BLaER1 (cell line): ENCODE data around the gene INTS11.

Experiments
- H3K27ac ChIP-seq: shearing (Covaris generic); formaldehyde crosslinking; 2 replicates; pipeline ENCODE4 v1.8.1; 2022
- H3K27me3 ChIP-seq: shearing (Covaris generic); formaldehyde crosslinking; 2 replicates; pipeline ENCODE4 v1.8.1; 2022
- H3K36me3 ChIP-seq: shearing (Covaris generic); formaldehyde crosslinking; 2 replicates; pipeline ENCODE4 v1.8.1; 2022
- H3K4me1 ChIP-seq: shearing (Covaris generic); formaldehyde crosslinking; 2 replicates; pipeline ENCODE4 v1.8.1; 2022
- H3K4me2 ChIP-seq: shearing (Covaris generic); formaldehyde crosslinking; 2 replicates; pipeline ENCODE4 v1.8.1; 2022
- H3K4me3 ChIP-seq: shearing (Covaris generic); formaldehyde crosslinking; 2 replicates; pipeline ENCODE4 v1.8.1; 2022
- H3K9ac ChIP-seq: shearing (Covaris generic); formaldehyde crosslinking; 2 replicates; pipeline ENCODE4 v1.8.1; 2022
- H3K9me3 ChIP-seq: shearing (Covaris generic); formaldehyde crosslinking; 2 replicates; pipeline ENCODE4 v1.8.1; 2022
- H4K20me1 ChIP-seq: shearing (Covaris generic); formaldehyde crosslinking; 2 replicates; pipeline ENCODE4 v1.8.1; 2022
- Cebpa-rat ChIP-seq: shearing (Covaris generic); IDR thresholded peaks from 2 replicates; pipeline ENCODE4 v1.8.1; 2022

Gene INTS11

DNA sequence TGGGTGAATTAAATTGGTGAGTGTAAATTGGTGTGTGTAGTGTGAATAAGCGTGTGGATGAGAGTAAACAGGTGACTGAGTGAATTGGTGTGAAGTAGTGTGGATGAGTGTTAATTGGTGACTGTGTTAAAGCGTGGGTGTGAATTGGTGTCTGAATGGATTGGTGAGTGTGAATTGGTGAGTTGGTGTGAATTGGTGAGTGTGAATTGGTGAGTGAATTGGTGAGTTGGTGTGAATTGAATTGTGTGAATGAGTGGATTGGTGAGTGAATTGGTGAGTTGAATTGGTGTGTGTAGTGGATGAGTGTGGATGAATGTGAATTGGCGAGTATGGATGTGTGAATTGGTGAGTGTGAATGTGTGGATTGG lies 42.2 kb upstream of the INTS11 start:
- Histone ChIP-seq H3K4me3 (no peak overlapping the region), H4K20me1 (peaks cover 13% of the 10 kb centered on the region), H3K4me1 (peaks cover 26% of the 10 kb centered on the region), H3K36me3 (no peaks in the 10 kb centered on the region), H3K27me3 (no peaks in the 10 kb centered on the region), H3K4me2 (no peak overlapping the region), H3K9me3 (peaks cover 19% of the 10 kb centered on the region), H3K27ac (no peak overlapping the region), H3K9ac (no peak overlapping the region)
- TF ChIP-seq Cebpa-rat: no peak

DNA sequence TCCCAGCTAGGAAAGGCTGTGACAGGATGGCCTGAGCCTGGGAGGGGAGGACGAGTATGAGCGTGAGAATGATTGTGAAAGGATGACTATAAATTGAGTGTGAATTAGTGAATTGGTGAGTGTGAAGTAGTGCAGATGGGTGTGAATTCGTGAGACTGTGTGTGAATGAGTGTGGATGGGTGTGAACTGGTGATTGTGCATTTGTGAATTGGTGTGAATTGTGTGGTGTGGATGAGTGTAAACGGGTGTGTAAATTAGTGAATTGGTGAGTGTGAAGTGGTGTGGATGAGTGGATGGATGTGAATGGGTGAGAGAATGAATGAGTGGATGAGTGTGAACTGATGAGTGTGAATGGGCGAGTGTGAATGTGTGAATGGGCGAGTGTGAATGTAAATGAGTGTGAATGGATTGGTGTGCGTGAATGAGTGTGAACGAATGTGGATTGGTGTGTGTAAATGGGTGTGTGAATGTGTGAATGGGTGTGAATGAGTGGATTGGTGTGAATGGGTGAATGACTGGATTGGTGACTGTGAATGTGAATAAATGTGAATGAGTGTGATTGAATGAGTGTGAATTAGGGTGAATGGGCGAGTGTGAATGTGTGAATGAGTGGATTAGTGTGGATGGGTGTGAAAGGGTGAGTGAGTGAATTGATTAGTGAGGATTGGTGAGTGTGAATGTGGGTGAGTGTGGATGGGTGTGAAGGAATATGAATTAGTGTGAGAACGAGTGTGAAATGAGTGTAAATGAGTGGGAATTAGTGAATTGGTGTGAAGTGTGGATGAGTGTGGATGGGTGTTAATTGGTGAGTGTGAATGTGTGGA lies 41.6 kb upstream of the INTS11 start:
- no peaks in the 10 kb centered on the region for H3K27me3 ChIP-seq
- H3K4me3 ChIP-seq: no peak overlapping the region
- peaks cover 19% of the 10 kb centered on the region for H3K9me3 ChIP-seq
- TF ChIP-seq Cebpa-rat: no peak
- H3K4me1 ChIP-seq: peaks cover 21% of the 10 kb centered on the region
- no peak overlapping the region for H3K27ac ChIP-seq
- no peaks in the 10 kb centered on the region for H3K36me3 ChIP-seq
- H4K20me1 ChIP-seq: peaks cover 7% of the 10 kb centered on the region; the same call in 1 of the 2 replicates
- no peak overlapping the region for H3K9ac ChIP-seq
- no peak overlapping the region for H3K4me2 ChIP-seq

DNA sequence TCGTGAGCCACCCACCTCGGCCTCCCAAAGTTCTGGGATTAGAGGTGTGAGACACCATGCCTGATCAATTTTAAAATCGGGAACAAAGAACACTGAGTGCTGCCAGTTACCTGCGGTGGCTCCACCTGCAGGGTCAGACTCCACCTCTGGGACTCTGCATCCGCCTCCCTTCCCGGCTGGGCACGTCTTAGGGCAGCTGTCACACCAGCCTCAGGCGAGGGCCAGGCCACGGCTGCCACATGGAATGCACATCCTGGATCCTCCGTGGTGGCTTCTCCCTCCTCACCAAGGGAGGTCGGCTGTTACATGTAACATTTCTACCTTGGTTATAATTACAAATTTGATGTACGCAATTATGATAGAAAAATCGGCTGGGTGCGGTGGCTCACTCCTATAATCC lies 39.8 kb upstream of the INTS11 start:
- H3K9me3 ChIP-seq: peaks cover 19% of the 10 kb centered on the region
- no peak overlapping the region for H3K4me3 ChIP-seq
- no peaks in the 10 kb centered on the region for H3K36me3 ChIP-seq
- no peak for TF ChIP-seq Cebpa-rat
- peaks cover 11% of the 10 kb centered on the region for H3K4me1 ChIP-seq
- no peaks in the 10 kb centered on the region for H4K20me1 ChIP-seq
- no peak overlapping the region for H3K9ac ChIP-seq
- no peak overlapping the region for H3K4me2 ChIP-seq
- H3K27me3 ChIP-seq: no peaks in the 10 kb centered on the region
- no peak overlapping the region for H3K27ac ChIP-seq

DNA sequence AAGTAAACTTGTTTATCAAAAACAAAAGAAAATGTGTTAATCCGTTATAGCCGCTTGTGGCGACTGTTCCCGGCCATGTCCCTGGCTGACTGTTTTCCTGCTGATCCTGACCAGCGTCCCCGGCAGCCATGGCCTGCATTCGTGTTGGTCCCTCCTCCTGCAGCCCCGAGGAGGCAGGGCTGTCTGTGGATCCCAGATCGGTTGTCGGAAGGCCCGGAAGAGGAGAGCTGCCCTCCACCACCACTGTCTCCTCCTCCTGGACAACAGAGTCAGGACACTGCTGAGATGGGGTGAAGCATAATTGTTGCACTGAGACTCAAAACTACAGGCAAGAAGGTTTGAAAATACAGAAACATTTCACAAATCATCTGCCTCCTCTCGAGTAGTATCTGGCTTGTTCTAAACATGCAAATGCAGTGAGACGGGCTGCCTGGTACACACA lies 37.5 kb upstream of the INTS11 start:
- H3K4me2 ChIP-seq: no peak overlapping the region
- no peak overlapping the region for H3K27ac ChIP-seq
- peaks cover 15% of the 10 kb centered on the region for H3K9me3 ChIP-seq

DNA sequence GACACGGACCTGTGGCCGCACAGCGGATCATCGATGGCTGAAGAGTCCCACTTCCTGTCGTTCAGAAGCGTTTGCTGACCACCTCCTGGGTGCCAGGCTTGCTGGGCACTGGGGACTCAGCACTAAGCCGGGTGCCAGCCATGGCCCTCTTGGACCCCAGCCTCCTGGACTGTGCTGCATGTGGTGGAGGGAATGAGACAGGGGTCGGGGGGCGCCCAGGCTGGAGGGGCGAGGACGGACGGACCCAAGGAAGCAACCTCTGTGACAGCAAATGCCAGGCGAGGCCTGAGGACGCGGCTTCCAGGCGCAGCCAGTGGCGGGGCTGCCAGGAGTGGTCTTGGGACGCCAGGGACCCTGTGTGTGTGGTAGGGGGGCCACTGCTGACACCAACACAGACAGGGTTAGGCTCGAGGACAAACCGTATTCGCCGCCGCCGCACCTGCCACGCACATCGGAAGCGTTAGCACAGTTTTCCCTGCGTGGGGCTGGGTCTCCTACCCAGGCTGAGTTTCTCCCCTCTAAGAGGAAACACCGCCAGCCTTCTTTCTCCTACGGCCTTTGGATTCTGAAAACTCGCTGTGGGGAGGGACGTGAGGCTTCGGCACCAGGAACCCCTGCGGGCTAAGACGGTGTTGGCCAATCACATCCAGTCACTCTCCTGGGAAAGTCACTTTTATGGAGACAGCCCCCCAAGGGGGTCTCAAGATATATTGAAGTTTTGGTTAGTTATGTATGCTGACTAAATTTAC lies 36.9 kb upstream of the INTS11 start:
- H3K4me3 ChIP-seq: no peak overlapping the region
- peaks cover 9% of the 10 kb centered on the region for H3K9me3 ChIP-seq
- H3K27ac ChIP-seq: no peak overlapping the region
- no peak overlapping the region for H3K4me2 ChIP-seq
- peaks cover 33% of the 10 kb centered on the region for H3K4me1 ChIP-seq
- H3K9ac ChIP-seq: no peak overlapping the region
- H3K27me3 ChIP-seq: no peaks in the 10 kb centered on the region
- H3K36me3 ChIP-seq: no peaks in the 10 kb centered on the region
- H4K20me1 ChIP-seq: no peaks in the 10 kb centered on the region
- no peak for TF ChIP-seq Cebpa-rat

More for the DNA sequence above, 37.5 kb upstream of the INTS11 start:
- Histone ChIP-seq H3K9ac (no peak overlapping the region), H3K4me3 (no peak overlapping the region), H3K27me3 (no peaks in the 10 kb centered on the region), H3K36me3 (no peaks in the 10 kb centered on the region), H3K4me1 (peaks cover 31% of the 10 kb centered on the region), H4K20me1 (no peaks in the 10 kb centered on the region)
- no peak for TF ChIP-seq Cebpa-rat

DNA sequence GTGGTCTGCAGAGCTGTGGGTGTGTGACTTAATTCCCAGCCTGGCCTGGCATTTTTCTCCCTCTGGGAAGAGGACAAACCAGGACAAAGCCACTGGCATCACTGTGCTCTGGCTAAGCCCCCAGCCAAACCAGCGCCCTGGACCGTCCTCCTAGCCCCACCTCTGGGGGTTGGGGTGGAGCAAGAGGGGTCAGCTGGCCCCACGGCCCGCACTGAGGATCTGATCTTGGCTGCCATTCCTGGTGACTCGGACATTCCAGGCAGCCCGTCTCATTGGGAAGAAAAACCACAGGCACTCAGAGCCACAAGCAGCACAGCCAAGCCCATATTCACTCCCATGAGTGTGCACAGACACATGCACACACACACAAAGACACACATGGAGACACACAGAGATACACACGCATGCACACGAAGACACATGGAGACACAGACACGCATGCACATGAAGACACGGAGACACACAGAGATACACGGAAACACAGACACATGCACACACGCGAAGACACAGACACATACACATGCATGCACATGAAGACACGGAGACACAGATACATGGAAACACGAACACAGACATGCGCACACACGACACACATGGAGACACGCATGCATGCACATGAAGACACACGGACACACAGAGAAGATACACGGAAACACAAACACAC lies 36.2 kb upstream of the INTS11 start:
- Histone ChIP-seq H3K27ac (no peak overlapping the region), H3K4me3 (no peak overlapping the region), H3K9ac (no peak overlapping the region), H4K20me1 (no peaks in the 10 kb centered on the region), H3K4me2 (no peak overlapping the region), H3K9me3 (peaks cover 1% of the 10 kb centered on the region; the same call in 1 of the 2 replicates), H3K4me1 (peaks cover 33% of the 10 kb centered on the region), H3K27me3 (no peaks in the 10 kb centered on the region), H3K36me3 (no peaks in the 10 kb centered on the region)
- TF ChIP-seq Cebpa-rat: no peak

DNA sequence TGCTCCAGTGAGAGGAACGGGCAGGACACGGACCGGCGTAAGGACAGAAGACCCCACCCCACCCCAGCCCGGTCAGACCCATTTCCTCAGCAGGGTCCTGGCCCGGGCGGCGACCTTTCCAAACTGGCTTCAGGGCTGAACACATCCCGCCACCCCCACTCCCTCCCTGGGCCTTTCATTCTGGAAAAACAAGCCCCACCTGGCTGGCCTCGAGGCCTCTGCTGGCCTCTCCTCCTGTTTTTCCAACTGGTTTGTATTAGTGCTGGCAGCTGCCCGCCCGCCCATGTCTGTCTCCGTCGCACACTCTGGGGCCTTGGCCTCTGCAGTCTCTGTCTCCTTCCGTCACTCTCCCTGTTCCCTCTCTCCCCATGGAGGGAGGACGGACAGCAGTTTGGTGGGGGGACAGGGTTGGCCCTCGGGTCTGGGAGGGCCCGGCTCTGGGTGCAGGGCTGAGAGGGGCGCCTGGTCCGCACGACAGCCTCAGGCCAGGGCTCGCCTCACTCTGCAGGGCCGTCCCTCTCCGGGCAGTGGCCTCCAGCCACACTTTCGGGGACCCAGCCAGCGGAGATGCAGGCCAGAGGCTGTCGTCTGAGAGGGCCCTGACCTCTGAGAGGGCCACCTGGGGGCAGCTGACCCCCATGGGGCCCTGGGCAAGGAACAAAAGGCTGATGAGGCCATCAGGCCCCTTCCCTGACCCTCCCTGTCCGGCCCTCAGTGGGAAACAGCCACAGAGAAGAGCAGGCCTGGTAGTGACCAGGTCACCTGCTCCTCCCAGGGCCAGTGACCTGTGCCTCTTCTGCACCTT lies 35.4 kb upstream of the INTS11 start:
- H3K4me1 ChIP-seq: peaks cover 34% of the 10 kb centered on the region
- H3K4me3 ChIP-seq: no peak overlapping the region
- H4K20me1 ChIP-seq: no peaks in the 10 kb centered on the region
- peak overlapping the region; percentile 97 for H3K4me2 ChIP-seq
- TF ChIP-seq Cebpa-rat: no peak
- H3K36me3 ChIP-seq: no peaks in the 10 kb centered on the region
- H3K9ac ChIP-seq: no peak overlapping the region
- no peaks in the 10 kb centered on the region for H3K9me3 ChIP-seq
- H3K27ac ChIP-seq: no peak overlapping the region
- H3K27me3 ChIP-seq: peaks cover 7% of the 10 kb centered on the region

DNA sequence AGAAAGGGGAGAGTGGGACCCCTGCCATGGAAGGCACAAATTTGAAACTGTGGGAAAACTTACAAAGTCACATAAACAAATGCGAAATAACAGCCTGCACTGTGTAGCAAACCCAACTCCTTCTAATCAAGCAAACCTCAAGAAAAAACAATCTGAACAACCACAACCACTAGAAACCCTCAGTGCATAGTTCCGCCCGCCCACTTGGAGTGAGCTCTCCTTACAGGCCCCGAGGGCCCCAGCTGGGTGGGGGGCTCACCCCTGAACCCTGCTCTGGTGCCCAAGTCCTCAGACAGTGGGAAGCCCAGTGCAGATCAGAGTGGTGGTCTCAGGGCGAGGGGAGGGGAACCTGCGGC lies 34.8 kb upstream of the INTS11 start:
- no peak for TF ChIP-seq Cebpa-rat
- Histone ChIP-seq H3K4me2 (peak overlapping the region; percentile 97), H3K4me3 (peak overlapping the region; percentile 44), H3K36me3 (no peaks in the 10 kb centered on the region), H3K27me3 (peaks cover 13% of the 10 kb centered on the region), H3K27ac (peak overlapping the region; percentile 58), H4K20me1 (peaks cover 3% of the 10 kb centered on the region), H3K4me1 (peaks cover 40% of the 10 kb centered on the region), H3K9me3 (no peaks in the 10 kb centered on the region), H3K9ac (peak overlapping the region; percentile 61; the same call in 1 of the 2 replicates)
